PC-9 (cell line): ENCODE data around the gene GIGYF1.

Source experiments
- CTCF ChIP-seq: fragments of 200-600 bp; sonication (generic); conservative IDR thresholded peaks from 2 replicates; pipeline ENCODE4 v1.6.1; 2017; ENCODE audit warnings: mixed run types, antibody characterized with exemption, mild to moderate bottlenecking, moderate library complexity
- EZH2 ChIP-seq: fragments of 200-600 bp; sonication (generic); IDR thresholded peaks from 2 replicates; pipeline ENCODE4 v1.8.0; 2017; ENCODE audit warnings: antibody characterized with exemption, low read depth

GRCh38 chr7:100675581-100676350 is 18.3 kb downstream of the GIGYF1 start:
- TF ChIP-seq CTCF (no peak), EZH2 (no peak)
